NCI-H146 (cell line): ENCODE measurements around the gene WDR38.
"Not testable (repeated sequence)": the region's sequence is repeated elsewhere in the genome, so short reads cannot be mapped to it uniquely, and the experiment has no call there.

ENCODE experiments used
- DNase-seq: peaks from one replicate; lab custom pipeline; 2025; lab: John Stamatoyannopoulos, UW

Gene WDR38

GRCh38 chr9:124834591-124834990, 18.7 kb upstream of the WDR38 start:
- no peak for DNase-seq

- peak; percentile 38 for DNase-seq
These were observed 18.2 kb upstream of the WDR38 start for GRCh38 chr9:124835026-124835557.

- not testable (repeated sequence) for DNase-seq
These were observed 15.1 kb upstream of the WDR38 start for GRCh38 chr9:124838132-124838531.

GRCh38 chr9:124838567-124839275, 14.5 kb upstream of the WDR38 start:
- not testable (repeated sequence) for DNase-seq

GRCh38 chr9:124839612-124840299, 13.5 kb upstream of the WDR38 start:
- peak; percentile 91 for DNase-seq

GRCh38 chr9:124840300-124840833, 12.9 kb upstream of the WDR38 start:
- no peak for DNase-seq

GRCh38 chr9:124841075-124841821, 12.0 kb upstream of the WDR38 start:
- DNase-seq: no peak

- DNase-seq: no peak
These were observed 9.7 kb upstream of the WDR38 start for GRCh38 chr9:124843456-124844034.

GRCh38 chr9:124844291-124844690, 9.0 kb upstream of the WDR38 start:
- DNase-seq: no peak

GRCh38 chr9:124846467-124846866, 6.8 kb upstream of the WDR38 start:
- not testable (repeated sequence) for DNase-seq

- no peak for DNase-seq
These were observed 6.3 kb upstream of the WDR38 start for GRCh38 chr9:124846969-124847368.

GRCh38 chr9:124849801-124850200, 3.5 kb upstream of the WDR38 start:
- DNase-seq: no peak

- no peak for DNase-seq
These were observed 985 bp upstream of the WDR38 start for GRCh38 chr9:124852121-124852828.

GRCh38 chr9:124853605-124854143, 414 bp downstream of the WDR38 start:
- DNase-seq: no peak

- DNase-seq: no peak
These were observed 901 bp downstream of the WDR38 start for GRCh38 chr9:124854161-124854560.

- DNase-seq: no peak
These were observed 1.6 kb downstream of the WDR38 start for GRCh38 chr9:124854822-124855221.

GRCh38 chr9:124855566-124855943, 2.3 kb downstream of the WDR38 start:
- DNase-seq: no peak

GRCh38 chr9:124855944-124856765, 2.9 kb downstream of the WDR38 start:
- no peak for DNase-seq

- no peak for DNase-seq
These were observed 4.4 kb downstream of the WDR38 start for GRCh38 chr9:124857533-124858162.
